ENCODE measurements around the gene L3MBTL4.
"Not testable (repeated sequence)": the region's sequence is repeated elsewhere in the genome, so short reads cannot be mapped to it uniquely, and the experiment has no call there.

L3MBTL4 gene

GRCh38 chr18:6423289-6423688 lies 8.6 kb upstream of the L3MBTL4 start:
- TF ChIP-seq CTCF (conservative IDR thresholded peaks at IDR 0.05; ENCODE audit: control insufficient read depth, insufficient read depth, low read depth, low read length), result no peak
- DNase-seq (ENCODE audit: low read depth), result no peak
- H3K4me3 ChIP-seq (ENCODE audit: control insufficient read depth, low read depth, low read length), result no peak overlapping the region

GRCh38 chr18:6414118-6414722 lies 491 bp downstream of the L3MBTL4 start:
- H3K4me3 ChIP-seq (ENCODE audit: control insufficient read depth, low read depth, low read length), result peak overlapping the region; percentile 9
- no peak for TF ChIP-seq CTCF (conservative IDR thresholded peaks at IDR 0.05; ENCODE audit: control insufficient read depth, insufficient read depth, low read depth, low read length)
- DNase-seq (ENCODE audit: low read depth), result no peak

GRCh38 chr18:6413579-6414117 lies 1.1 kb downstream of the L3MBTL4 start:
- TF ChIP-seq CTCF (conservative IDR thresholded peaks at IDR 0.05; ENCODE audit: control insufficient read depth, insufficient read depth, low read depth, low read length), result no peak
- no peak overlapping the region for H3K4me3 ChIP-seq (ENCODE audit: control insufficient read depth, low read depth, low read length)
- no peak for DNase-seq (ENCODE audit: low read depth)

GRCh38 chr18:6412933-6413472 lies 1.7 kb downstream of the L3MBTL4 start:
- no peak overlapping the region for H3K4me3 ChIP-seq (ENCODE audit: control insufficient read depth, low read depth, low read length)
- DNase-seq (ENCODE audit: low read depth), result no peak
- TF ChIP-seq CTCF (conservative IDR thresholded peaks at IDR 0.05; ENCODE audit: control insufficient read depth, insufficient read depth, low read depth, low read length), result no peak

- TF ChIP-seq CTCF (conservative IDR thresholded peaks at IDR 0.05; ENCODE audit: control insufficient read depth, insufficient read depth, low read depth, low read length), result no peak
- no peak overlapping the region for H3K4me3 ChIP-seq (ENCODE audit: control insufficient read depth, low read depth, low read length)
- no peak for DNase-seq (ENCODE audit: low read depth)
These were observed 3.3 kb downstream of the L3MBTL4 start for GRCh38 chr18:6411382-6411781.

- DNase-seq (ENCODE audit: low read depth), result no peak
- no peak overlapping the region for H3K4me3 ChIP-seq (ENCODE audit: control insufficient read depth, low read depth, low read length)
- no peak for TF ChIP-seq CTCF (conservative IDR thresholded peaks at IDR 0.05; ENCODE audit: control insufficient read depth, insufficient read depth, low read depth, low read length)
These were observed 4.8 kb downstream of the L3MBTL4 start for GRCh38 chr18:6409933-6410332.

- not testable (repeated sequence) for DNase-seq (ENCODE audit: low read depth); H3K4me3 ChIP-seq (ENCODE audit: control insufficient read depth, low read depth, low read length)
These were observed 6.2 kb downstream of the L3MBTL4 start for GRCh38 chr18:6408543-6408942.

Measured in fibroblast of mammary gland (primary cell).